ENCODE data around the gene HOXB1.

GRCh38 chr17:48519427-48519826, 11.4 kb downstream of the HOXB1 start:
- no peak for TF ChIP-seq POLR2AphosphoS5 (IDR thresholded peaks at IDR 0.05)
- TF ChIP-seq CTCF (IDR thresholded peaks at IDR 0.05) = no peak
- no peak for TF ChIP-seq EP300 (IDR thresholded peaks at IDR 0.05)
- TF ChIP-seq POLR2A (IDR thresholded peaks at IDR 0.05) = no peak

Data from suprapubic skin (tissue), 4 donors.